K562 (cell line): ENCODE data around the gene LUZP1. TPM values are rescaled to one million over a fixed set of nuclear protein-coding genes. Genes with fewer than 3 reads are reported as not detected.

Source experiments
- E2F3 ChIP-seq: fragments of 250-450 bp; sonication (Bioruptor Pico); IDR thresholded peaks from 2 replicates; pipeline ENCODE4 v1.4.0; 2020; ENCODE audit warnings: mild to moderate bottlenecking
- HDAC2 ChIP-seq: fragments of 450-650 bp; IDR thresholded peaks from 2 replicates; pipeline ENCODE4 v1.6.1; 2016; ENCODE audit warnings: mild to moderate bottlenecking
- HNRNPK ChIP-seq: fragments of 200-400 bp; formaldehyde crosslinking; IDR thresholded peaks from one replicate; pipeline ENCODE4 v1.6.1; 2018; ENCODE audit warnings: mild to moderate bottlenecking, low read depth, low read length; ENCODE audit not compliant: poor library complexity, severe bottlenecking
- MAFG ChIP-seq: fragments of 450-650 bp; conservative IDR thresholded peaks from 2 replicates; pipeline ENCODE4 v1.6.1; 2016; ENCODE audit warnings: missing genetic modification characterization, missing compliant biosample characterization
- MBD2 ChIP-seq: sonication (generic); IDR thresholded peaks from 2 replicates; pipeline ENCODE4 v1.6.1; 2016; ENCODE audit warnings: low read depth, borderline replicate concordance
- MYBL2 ChIP-seq, 2 experiments: fragments of 450-650 bp in 1 of 2; sonication (generic) in 1 of 2; formaldehyde crosslinking in 1 of 2; IDR thresholded peaks; 2 replicates each; pipeline versions ENCODE4 v1.6.1 to v1.8.1; 2017 to 2022; ENCODE audit warnings: borderline replicate concordance in 1 of 2, inconsistent platforms in 1 of 2, low read depth in 1 of 2, mild to moderate bottlenecking in 1 of 2, missing genetic modification reagents in 1 of 2, moderate library complexity in 1 of 2
- PCBP1 ChIP-seq: fragments of 200-400 bp; formaldehyde crosslinking; IDR thresholded peaks from 2 replicates; pipeline ENCODE4 v1.6.1; 2018; ENCODE audit warnings: mild to moderate bottlenecking, low read depth, low read length; ENCODE audit not compliant: poor library complexity, severe bottlenecking
- SUPT5H ChIP-seq: fragments of 450-650 bp; IDR thresholded peaks from 2 replicates; pipeline ENCODE4 v1.6.1; 2016
- TAF1 ChIP-seq: IDR thresholded peaks from 2 replicates; pipeline ENCODE4 v1.6.1; 2011; ENCODE audit warnings: mild to moderate bottlenecking, low read length, moderate library complexity; ENCODE audit not compliant: insufficient read depth, control insufficient read depth, severe bottlenecking; ENCODE audit errors: extremely low read depth
- TAF7 ChIP-seq: fragments of 450-650 bp; IDR thresholded peaks from 2 replicates; pipeline ENCODE4 v1.6.1; 2016; ENCODE audit warnings: missing genetic modification characterization, missing compliant biosample characterization
- TRIM24 ChIP-seq, 2 experiments: fragments of 450-650 bp; IDR thresholded peaks; 2 replicates each; pipeline ENCODE4 v1.6.1; 2016
- ZNF764 ChIP-seq: fragments of 250-450 bp; sonication (Bioruptor Pico); IDR thresholded peaks from 2 replicates; pipeline ENCODE4 v1.4.0; 2020; ENCODE audit warnings: low read depth, mild to moderate bottlenecking, moderate library complexity
- polyA plus RNA-seq, 8 experiments: library from polyadenylated mRNA; depleted of rRNA in 4 of 8; stranded (reverse) in 5 of 8; unstranded in 3 of 8; fragments of >200 nt; fragmentation: Nextera tagmentation in 2 of 8; fragmentation: Illumina TruSeq in 1 of 8; extraction: Ambion mirVana in 2 of 8; extraction: Trizol in 1 of 8; gene quantifications; 2 replicates each; pipeline versions ENCODE4 v1.2.1 to v1.2.3, GENCODE V29; 2011 to 2014; ENCODE audit warnings: inconsistent platforms in 1 of 8, missing spikeins in 1 of 8
- total RNA-seq, 7 experiments: library from RNA; depleted of rRNA in 6 of 7; stranded (reverse); fragments of >200 nt in 6 of 7; fragmentation: Illumina TruSeq in 2 of 7; extraction: Trizol in 2 of 7; gene quantifications; 2 replicates each; pipeline versions ENCODE4 v1.2.1 to v1.2.3, GENCODE V29; 2011 to 2021; ENCODE audit warnings: low replicate concordance in 1 of 7
- TF ChIP-seq, protein P1 (sequence below): fragments of 450-650 bp; IDR thresholded peaks from 2 replicates; pipeline ENCODE4 v1.6.1; 2017; ENCODE audit warnings: antibody characterized with exemption
- TF ChIP-seq, protein P2 (sequence below), 2 experiments: IDR thresholded peaks; 2 replicates each; pipeline ENCODE4 v1.6.1; 2011; ENCODE audit warnings: borderline replicate concordance in 1 of 2, control low read depth in 1 of 2, low read depth in 1 of 2, low read length in 1 of 2, mild to moderate bottlenecking in 1 of 2, mixed read lengths in 1 of 2, moderate library complexity in 1 of 2; ENCODE audit not compliant: insufficient read depth in 1 of 2, insufficient read length in 1 of 2, poor library complexity in 1 of 2, severe bottlenecking in 1 of 2; ENCODE audit errors: extremely low read depth in 1 of 2
- TF ChIP-seq, protein P3 (sequence below), 2 experiments: fragments of 200-800 bp in 1 of 2; sonication (Bioruptor generic) in 1 of 2; sonication (generic) in 1 of 2; formaldehyde crosslinking in 1 of 2; IDR thresholded peaks in 1 of 2; conservative IDR thresholded peaks in 1 of 2; 2 replicates each; pipeline versions ENCODE4 v1.5.0 to v1.6.1; 2016 to 2020; ENCODE audit warnings: missing compliant biosample characterization in 1 of 2, missing genetic modification characterization in 1 of 2, missing genetic modification reagents in 1 of 2
- TF ChIP-seq, protein P4 (sequence below): sonication (generic); formaldehyde crosslinking; IDR thresholded peaks from 2 replicates; pipeline ENCODE4 v1.8.1; 2023; ENCODE audit warnings: mild to moderate bottlenecking, missing genetic modification reagents, moderate library complexity
- TF ChIP-seq, protein P5 (sequence below), 3 experiments: fragments of 200-800 bp in 1 of 3; sonication (Bioruptor generic) in 1 of 3; sonication (generic) in 1 of 3; formaldehyde crosslinking in 1 of 3; IDR thresholded peaks; 2 replicates each; pipeline versions ENCODE4 v1.6.1 to v1.8.0; 2016 to 2022; ENCODE audit warnings: mild to moderate bottlenecking in 2 of 3, missing compliant biosample characterization in 2 of 3, missing genetic modification characterization in 2 of 3, missing genetic modification reagents in 1 of 3

Gene LUZP1
- total and polyA plus RNA-seq, 9 of the 15 experiments (the other 6 are each of a cell fraction or from before 2014, with no cell fraction given), result 6.5 to 19.1 (median 12.4) TPM

DNA sequence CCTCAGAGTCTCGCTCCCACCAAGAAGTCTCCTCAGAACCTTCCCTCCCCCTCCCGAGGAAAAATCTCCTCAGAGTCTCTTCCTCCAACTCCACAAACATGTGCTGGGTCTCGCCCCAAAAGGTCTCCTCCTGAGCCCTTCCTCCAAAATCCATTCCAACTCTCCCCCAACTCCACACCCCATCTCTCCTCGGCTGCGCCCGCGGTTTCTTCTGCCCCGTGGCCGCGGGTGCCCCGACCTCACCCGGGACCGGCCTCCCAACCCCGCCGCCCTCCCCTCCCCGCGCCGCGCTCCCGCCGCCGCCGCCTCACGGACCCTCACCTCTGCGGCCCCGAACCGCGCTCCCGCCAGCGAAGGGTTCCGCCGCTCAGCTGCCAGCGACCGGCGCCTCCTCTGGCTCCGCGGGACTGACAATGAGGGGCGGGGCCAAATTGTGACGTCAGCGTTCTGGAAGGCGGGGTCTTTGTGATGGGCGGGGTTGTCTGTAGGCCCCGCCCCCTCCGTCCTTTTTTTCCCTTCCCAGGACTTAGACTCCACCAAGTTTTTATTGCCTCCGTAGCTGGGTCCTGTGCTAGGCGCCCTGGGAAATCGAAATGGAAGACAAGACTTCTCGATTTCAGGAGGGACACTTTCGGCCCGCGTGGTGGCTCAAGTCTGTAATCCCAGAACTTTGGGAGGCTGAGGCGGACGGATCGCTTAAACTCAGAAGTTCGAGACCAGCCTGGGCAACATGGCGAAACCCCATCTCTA, at the start of gene LUZP1 (continued):
- TF ChIP-seq MYBL2 (IDR thresholded peaks at IDR 0.05; ENCODE audit: low read depth) (no peak), MYBL2 (CRISPR knock-in tag; IDR thresholded peaks at IDR 0.05; ENCODE audit: borderline replicate concordance) (no peak), MAFG (peak; percentile 83), MBD2 (peak; percentile 69; the same call in 1 of the 2 replicates), ZNF764 (CRISPR knock-in tag) (0 out of 2 replicates have a peak, but pooled peaks have one; percentile 60), PCBP1 (peak; percentile 82), TRIM24 (IDR thresholded peaks at IDR 0.05) (peak in 1 of 2 experiments; percentile 27; a peak in 1 of 4 replicates), E2F3 (CRISPR knock-in tag) (peak; percentile 46; the same call in 1 of the 2 replicates), TAF1 (peak; percentile 100), TAF7 (peak; percentile 68; the same call in 1 of the 2 replicates), SUPT5H (peak; percentile 84), HNRNPK (peak; percentile 55), HDAC2 (0 out of 2 replicates have a peak, but pooled peaks have one; percentile 21)
- TF ChIP-seq, protein P1, sequence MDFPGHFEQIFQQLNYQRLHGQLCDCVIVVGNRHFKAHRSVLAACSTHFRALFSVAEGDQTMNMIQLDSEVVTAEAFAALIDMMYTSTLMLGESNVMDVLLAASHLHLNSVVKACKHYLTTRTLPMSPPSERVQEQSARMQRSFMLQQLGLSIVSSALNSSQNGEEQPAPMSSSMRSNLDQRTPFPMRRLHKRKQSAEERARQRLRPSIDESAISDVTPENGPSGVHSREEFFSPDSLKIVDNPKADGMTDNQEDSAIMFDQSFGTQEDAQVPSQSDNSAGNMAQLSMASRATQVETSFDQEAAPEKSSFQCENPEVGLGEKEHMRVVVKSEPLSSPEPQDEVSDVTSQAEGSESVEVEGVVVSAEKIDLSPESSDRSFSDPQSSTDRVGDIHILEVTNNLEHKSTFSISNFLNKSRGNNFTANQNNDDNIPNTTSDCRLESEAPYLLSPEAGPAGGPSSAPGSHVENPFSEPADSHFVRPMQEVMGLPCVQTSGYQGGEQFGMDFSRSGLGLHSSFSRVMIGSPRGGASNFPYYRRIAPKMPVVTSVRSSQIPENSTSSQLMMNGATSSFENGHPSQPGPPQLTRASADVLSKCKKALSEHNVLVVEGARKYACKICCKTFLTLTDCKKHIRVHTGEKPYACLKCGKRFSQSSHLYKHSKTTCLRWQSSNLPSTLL, result no peak
- TF ChIP-seq, protein P2, sequence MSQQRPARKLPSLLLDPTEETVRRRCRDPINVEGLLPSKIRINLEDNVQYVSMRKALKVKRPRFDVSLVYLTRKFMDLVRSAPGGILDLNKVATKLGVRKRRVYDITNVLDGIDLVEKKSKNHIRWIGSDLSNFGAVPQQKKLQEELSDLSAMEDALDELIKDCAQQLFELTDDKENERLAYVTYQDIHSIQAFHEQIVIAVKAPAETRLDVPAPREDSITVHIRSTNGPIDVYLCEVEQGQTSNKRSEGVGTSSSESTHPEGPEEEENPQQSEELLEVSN (IDR thresholded peaks at IDR 0.05; ENCODE audit: borderline replicate concordance in 1 of 2, extremely low read depth in 1 of 2, insufficient read depth in 1 of 2, insufficient read length in 1 of 2, low read depth in 1 of 2, low read length in 1 of 2, poor library complexity in 1 of 2, severe bottlenecking in 1 of 2), result peak in 1 of 2 experiments; percentile 79
- TF ChIP-seq, protein P3, sequence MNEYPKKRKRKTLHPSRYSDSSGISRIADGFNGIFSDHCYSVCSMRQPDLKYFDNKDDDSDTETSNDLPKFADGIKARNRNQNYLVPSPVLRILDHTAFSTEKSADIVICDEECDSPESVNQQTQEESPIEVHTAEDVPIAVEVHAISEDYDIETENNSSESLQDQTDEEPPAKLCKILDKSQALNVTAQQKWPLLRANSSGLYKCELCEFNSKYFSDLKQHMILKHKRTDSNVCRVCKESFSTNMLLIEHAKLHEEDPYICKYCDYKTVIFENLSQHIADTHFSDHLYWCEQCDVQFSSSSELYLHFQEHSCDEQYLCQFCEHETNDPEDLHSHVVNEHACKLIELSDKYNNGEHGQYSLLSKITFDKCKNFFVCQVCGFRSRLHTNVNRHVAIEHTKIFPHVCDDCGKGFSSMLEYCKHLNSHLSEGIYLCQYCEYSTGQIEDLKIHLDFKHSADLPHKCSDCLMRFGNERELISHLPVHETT (CRISPR knock-in tag; conservative IDR thresholded peaks at IDR 0.05 in 1 of 2, IDR thresholded peaks at IDR 0.05 in 1 of 2), result peak in 1 of 2 experiments; percentile 64; a peak in 2 of 4 replicates
- TF ChIP-seq, protein P4, sequence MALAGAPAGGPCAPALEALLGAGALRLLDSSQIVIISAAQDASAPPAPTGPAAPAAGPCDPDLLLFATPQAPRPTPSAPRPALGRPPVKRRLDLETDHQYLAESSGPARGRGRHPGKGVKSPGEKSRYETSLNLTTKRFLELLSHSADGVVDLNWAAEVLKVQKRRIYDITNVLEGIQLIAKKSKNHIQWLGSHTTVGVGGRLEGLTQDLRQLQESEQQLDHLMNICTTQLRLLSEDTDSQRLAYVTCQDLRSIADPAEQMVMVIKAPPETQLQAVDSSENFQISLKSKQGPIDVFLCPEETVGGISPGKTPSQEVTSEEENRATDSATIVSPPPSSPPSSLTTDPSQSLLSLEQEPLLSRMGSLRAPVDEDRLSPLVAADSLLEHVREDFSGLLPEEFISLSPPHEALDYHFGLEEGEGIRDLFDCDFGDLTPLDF, result peak; percentile 12; the same call in 1 of the 2 replicates
- TF ChIP-seq, protein P5, sequence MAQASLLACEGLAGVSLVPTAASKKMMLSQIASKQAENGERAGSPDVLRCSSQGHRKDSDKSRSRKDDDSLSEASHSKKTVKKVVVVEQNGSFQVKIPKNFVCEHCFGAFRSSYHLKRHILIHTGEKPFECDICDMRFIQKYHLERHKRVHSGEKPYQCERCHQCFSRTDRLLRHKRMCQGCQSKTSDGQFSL (CRISPR knock-in tag; IDR thresholded peaks at IDR 0.05), result peak; percentile 78
- TF ChIP-seq, protein P5 (tag; IDR thresholded peaks at IDR 0.05), result no peak
